Breast epithelium (tissue), 4 donors: Measurements from ENCODE around the gene SERPINE3. TPM values are rescaled to one million over a fixed set of nuclear protein-coding genes. Genes with fewer than 3 reads are reported as not detected.

Experiments
- DNase-seq, 2 donors: peaks; one replicate each; pipeline ENCODE4 v3.0.0-alpha.2; 2019; ENCODE audit warnings: low spot score in 2 of 2
- H3K27ac ChIP-seq, 2 donors: fragments of 200-600 bp; sonication (generic) in 1 of 2; one replicate each; pipeline ENCODE4 v1.5.1; 2016 to 2019; ENCODE audit warnings: mild to moderate bottlenecking in 1 of 2
- H3K27me3 ChIP-seq, 2 donors: fragments of 200-600 bp; sonication (generic) in 1 of 2; one replicate each; pipeline versions ENCODE4 v1.5.1 to v1.6.0; 2017 to 2019; ENCODE audit warnings: control low read depth in 1 of 2, mild to moderate bottlenecking in 1 of 2
- H3K36me3 ChIP-seq: fragments of 200-600 bp; one replicate; pipeline ENCODE4 v1.5.1; 2019
- H3K4me1 ChIP-seq, 2 donors: fragments of 200-600 bp; sonication (generic); one replicate each; pipeline ENCODE4 v1.5.1; 2016 to 2019; ENCODE audit warnings: control low read depth in 1 of 2
- H3K4me3 ChIP-seq, 3 donors: fragments of 200-600 bp; sonication (generic); 1 replicate in 2 of 3; 2 replicates in 1 of 3; pipeline ENCODE4 v1.5.1; 2016 to 2019; ENCODE audit warnings: mild to moderate bottlenecking in 3 of 3, moderate library complexity in 2 of 3
- H3K9me3 ChIP-seq, 2 donors: fragments of 200-600 bp; sonication (generic) in 1 of 2; one replicate each; pipeline ENCODE4 v1.5.1; 2016 to 2019; ENCODE audit warnings: control low read depth in 1 of 2
- CTCF ChIP-seq, 3 donors: fragments of 450-650 bp; IDR thresholded peaks; one replicate each; pipeline ENCODE4 v1.5.1; 2016 to 2017; ENCODE audit warnings: antibody characterized with exemption in 3 of 3, mild to moderate bottlenecking in 3 of 3, moderate library complexity in 3 of 3
- POLR2A ChIP-seq: fragments of 450-650 bp; IDR thresholded peaks from one replicate; pipeline ENCODE4 v1.6.1; 2016; ENCODE audit warnings: antibody characterized with exemption, mild to moderate bottlenecking, moderate library complexity
- POLR2AphosphoS5 ChIP-seq, 3 donors: sonication (generic); formaldehyde crosslinking; IDR thresholded peaks; one replicate each; pipeline ENCODE4 v1.6.1; 2017; ENCODE audit warnings: antibody characterized with exemption in 3 of 3
- intact Hi-C: fragments of 100-400 bp; cut with DNase I; formaldehyde crosslinking; loops from one replicate; pipeline ENCODE4 v1.15.1; 2023; ENCODE audit warnings: low total_unique reads
- total RNA-seq, 3 donors: library from RNA; depleted of rRNA; stranded (reverse); fragments of >200 nt; gene quantifications; one replicate each; pipeline ENCODE4 v1.1.0, GENCODE V29; 2016

SERPINE3 gene
- total RNA-seq, 3 donors from 2014 or later = 0.16 to 0.73 TPM; not detected in 1

GRCh38 chr13:51364404-51365008, 25.0 kb downstream of the SERPINE3 start:
- intact Hi-C loops = no loop called here
- Histone ChIP-seq H3K27ac (no peak overlapping the region), H3K9me3 (no peaks in the 10 kb centered on the region), H3K4me3 (no peak overlapping the region), H3K36me3 (peaks cover 12% of the 10 kb centered on the region), H3K4me1 (no peaks in the 10 kb centered on the region), H3K27me3 (no peaks in the 10 kb centered on the region)
- no peak for TF ChIP-seq POLR2A
- TF ChIP-seq CTCF (IDR thresholded peaks at IDR 0.05) = no peak
- TF ChIP-seq POLR2AphosphoS5 (IDR thresholded peaks at IDR 0.05) = no peak
- no peak for DNase-seq

- no peaks in the 10 kb centered on the region for H3K9me3 ChIP-seq
- intact Hi-C loops = no loop called here
- H3K27ac ChIP-seq = no peak overlapping the region
- peaks cover 12% of the 10 kb centered on the region for H3K36me3 ChIP-seq
- DNase-seq = no peak
- H3K4me1 ChIP-seq = no peaks in the 10 kb centered on the region
- no peak overlapping the region for H3K4me3 ChIP-seq
- TF ChIP-seq CTCF (IDR thresholded peaks at IDR 0.05) (no peak), POLR2A (no peak), POLR2AphosphoS5 (IDR thresholded peaks at IDR 0.05) (no peak)
- H3K27me3 ChIP-seq = no peaks in the 10 kb centered on the region
Measured at GRCh38 chr13:51370116-51370515, 30.6 kb downstream of the SERPINE3 start.

- H3K27ac ChIP-seq = no peak overlapping the region
- DNase-seq = no peak
- H3K9me3 ChIP-seq = no peaks in the 10 kb centered on the region
- H3K4me1 ChIP-seq = no peaks in the 10 kb centered on the region
- no peaks in the 10 kb centered on the region for H3K27me3 ChIP-seq
- peaks cover 12% of the 10 kb centered on the region for H3K36me3 ChIP-seq
- intact Hi-C loops = no loop called here
- TF ChIP-seq CTCF (IDR thresholded peaks at IDR 0.05) (no peak), POLR2AphosphoS5 (IDR thresholded peaks at IDR 0.05) (no peak), POLR2A (no peak)
- no peak overlapping the region for H3K4me3 ChIP-seq
Measured at GRCh38 chr13:51370811-51371210, 31.3 kb downstream of the SERPINE3 start.

- TF ChIP-seq CTCF (IDR thresholded peaks at IDR 0.05) = no peak
- no peak for TF ChIP-seq POLR2A
- TF ChIP-seq POLR2AphosphoS5 (IDR thresholded peaks at IDR 0.05) = no peak
- intact Hi-C loops = no loop called here
- Histone ChIP-seq H3K9me3 (no peaks in the 10 kb centered on the region), H3K36me3 (peaks cover 12% of the 10 kb centered on the region), H3K4me1 (no peaks in the 10 kb centered on the region), H3K4me3 (no peak overlapping the region), H3K27me3 (no peaks in the 10 kb centered on the region), H3K27ac (no peak overlapping the region)
- DNase-seq = no peak
Measured at GRCh38 chr13:51371768-51372399, 32.4 kb downstream of the SERPINE3 start.

GRCh38 chr13:51373451-51373850, 34.0 kb downstream of the SERPINE3 start:
- H3K36me3 ChIP-seq = peaks cover under 1% of the 10 kb centered on the region

More at GRCh38 chr13:51373451-51373850, 34.0 kb downstream of the SERPINE3 start:
- Histone ChIP-seq H3K27me3 (no peaks in the 10 kb centered on the region), H3K4me1 (no peaks in the 10 kb centered on the region), H3K27ac (no peak overlapping the region), H3K4me3 (no peak overlapping the region), H3K9me3 (no peaks in the 10 kb centered on the region)
- TF ChIP-seq CTCF (IDR thresholded peaks at IDR 0.05) (no peak), POLR2A (no peak), POLR2AphosphoS5 (IDR thresholded peaks at IDR 0.05) (no peak)
- no peak for DNase-seq
- intact Hi-C loops = no loop called here
